ENCODE measurements around the gene MRPL51.

Gene MRPL51

DNA sequence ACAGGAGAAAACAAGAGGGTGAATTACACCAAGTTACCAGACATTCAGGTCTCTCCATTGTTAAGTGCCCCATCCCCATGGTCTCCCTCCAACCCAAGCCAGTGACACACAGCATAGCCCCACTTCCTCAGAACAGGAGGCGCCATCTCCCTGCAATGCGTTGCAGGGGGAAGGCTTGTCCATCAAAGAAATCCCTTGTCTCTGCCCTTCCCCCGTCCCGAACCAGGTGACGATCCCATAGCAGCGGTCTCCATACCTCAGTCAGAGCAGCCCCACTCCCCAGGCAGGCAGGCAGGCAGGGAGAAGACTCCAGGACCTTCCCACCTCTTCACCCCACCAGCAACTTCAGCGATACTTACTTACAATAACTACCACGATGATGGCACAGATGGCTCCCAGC, 28.5 kb downstream of the MRPL51 start:
- H3K9ac ChIP-seq (ENCODE audit: low read depth, low read length) = no peak overlapping the region
- no peaks in the 10 kb centered on the region for H3K9me3 ChIP-seq (ENCODE audit: insufficient read depth, low read depth, low read length)
- no peak overlapping the region for H3K27ac ChIP-seq (ENCODE audit: low read length)
- H3K4me3 ChIP-seq (ENCODE audit: low read length) = no peak overlapping the region
- H3K27me3 ChIP-seq (ENCODE audit: insufficient read depth, low read length) = peaks cover 6% of the 10 kb centered on the region; the same call in 1 of the 2 replicates
- H3K36me3 ChIP-seq (ENCODE audit: insufficient read depth, low read depth, low read length) = peaks cover 55% of the 10 kb centered on the region
- peaks cover under 1% of the 10 kb centered on the region; the same call in 1 of the 2 replicates for H3K4me1 ChIP-seq (ENCODE audit: insufficient read depth, low read length)

DNA sequence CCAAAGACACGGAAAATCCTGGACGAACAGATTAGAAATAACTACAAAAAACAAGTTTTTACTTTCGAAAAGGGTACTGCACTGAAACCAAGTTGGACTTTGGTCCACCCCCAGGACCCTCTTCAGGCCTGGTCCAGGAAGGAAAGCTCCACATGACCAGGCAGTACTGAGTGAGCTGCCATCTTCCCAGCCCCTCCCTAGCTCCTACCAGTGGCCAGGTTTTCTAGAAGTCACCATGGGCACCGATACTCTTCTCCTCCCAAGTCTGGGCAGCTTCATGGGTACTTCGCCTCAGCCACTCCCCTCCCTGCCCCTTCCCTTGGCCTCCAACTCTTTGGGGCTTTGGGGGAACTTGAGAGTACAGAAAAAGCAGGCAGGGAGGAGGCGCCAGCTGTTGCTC, 29.2 kb downstream of the MRPL51 start:
- Histone ChIP-seq H3K36me3 (ENCODE audit: insufficient read depth, low read depth, low read length) (peaks cover 61% of the 10 kb centered on the region), H3K4me3 (ENCODE audit: low read length) (no peak overlapping the region), H3K27me3 (ENCODE audit: insufficient read depth, low read length) (no peaks in the 10 kb centered on the region), H3K4me1 (ENCODE audit: insufficient read depth, low read length) (no peaks in the 10 kb centered on the region), H3K9me3 (ENCODE audit: insufficient read depth, low read depth, low read length) (no peaks in the 10 kb centered on the region), H3K27ac (ENCODE audit: low read length) (no peak overlapping the region), H3K9ac (ENCODE audit: low read depth, low read length) (no peak overlapping the region)

DNA sequence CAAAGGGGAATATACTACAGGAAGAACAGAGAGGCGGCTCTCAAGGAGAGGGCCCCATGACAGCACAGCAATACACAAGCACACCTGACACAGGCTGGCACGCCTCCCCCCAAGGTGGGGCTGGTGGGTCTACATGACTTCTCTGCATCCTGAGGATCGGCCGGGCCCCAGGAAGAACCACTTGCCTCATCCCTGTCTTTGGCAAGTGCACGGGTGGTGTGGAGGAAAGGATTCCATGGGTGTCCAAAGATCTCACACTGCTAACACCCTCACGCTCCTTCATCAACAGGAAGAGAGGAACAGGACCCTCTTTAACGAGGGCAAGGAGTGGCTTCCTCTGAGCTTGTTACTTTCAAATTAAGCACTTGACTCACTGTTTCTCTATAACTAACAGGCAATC, 29.8 kb downstream of the MRPL51 start:
- peaks cover 61% of the 10 kb centered on the region for H3K36me3 ChIP-seq (ENCODE audit: insufficient read depth, low read depth, low read length)
- H3K27me3 ChIP-seq (ENCODE audit: insufficient read depth, low read length) = no peaks in the 10 kb centered on the region
- no peak overlapping the region for H3K27ac ChIP-seq (ENCODE audit: low read length)
- no peak overlapping the region for H3K9ac ChIP-seq (ENCODE audit: low read depth, low read length)
- no peak overlapping the region for H3K4me3 ChIP-seq (ENCODE audit: low read length)
- H3K4me1 ChIP-seq (ENCODE audit: insufficient read depth, low read length) = no peaks in the 10 kb centered on the region
- H3K9me3 ChIP-seq (ENCODE audit: insufficient read depth, low read depth, low read length) = no peaks in the 10 kb centered on the region

DNA sequence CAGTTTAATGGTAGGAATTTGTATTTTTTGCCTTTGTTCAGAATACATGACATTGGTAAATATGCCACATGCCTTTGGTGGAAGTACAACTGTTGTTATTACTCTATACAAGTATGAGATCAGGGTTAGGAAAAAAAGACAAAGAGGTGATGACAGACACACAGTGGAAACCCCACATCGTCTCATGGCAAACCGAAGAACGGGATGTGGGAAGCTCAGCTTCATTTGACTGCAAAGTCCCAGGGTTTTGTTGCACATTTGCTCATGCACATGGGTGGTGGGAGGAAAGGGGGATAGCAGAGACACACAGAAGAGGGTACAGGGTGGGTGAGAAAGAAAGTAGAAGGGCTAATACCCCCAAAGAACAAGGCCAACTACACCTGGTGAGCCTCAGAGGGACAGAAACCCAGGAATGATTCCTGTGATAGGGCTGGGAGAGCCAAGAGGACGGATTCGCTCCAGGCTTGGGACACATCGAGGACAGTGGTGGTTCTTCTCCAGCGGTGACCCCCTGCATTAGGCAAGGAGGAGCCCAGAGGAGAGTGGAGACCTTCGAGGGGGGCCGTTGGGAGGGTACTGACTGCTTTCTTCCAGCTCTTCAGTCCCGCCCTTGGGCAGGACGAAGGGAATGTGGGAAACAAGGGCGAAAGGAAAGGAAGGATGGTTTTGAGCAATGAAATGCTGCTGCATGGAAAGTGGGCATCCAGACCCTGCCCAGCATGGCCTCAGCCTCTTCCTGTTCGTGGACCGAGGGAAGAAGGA, 30.6 kb downstream of the MRPL51 start:
- Histone ChIP-seq H3K4me1 (ENCODE audit: insufficient read depth, low read length) (no peaks in the 10 kb centered on the region), H3K9ac (ENCODE audit: low read depth, low read length) (no peak overlapping the region), H3K27me3 (ENCODE audit: insufficient read depth, low read length) (no peaks in the 10 kb centered on the region), H3K36me3 (ENCODE audit: insufficient read depth, low read depth, low read length) (peaks cover 59% of the 10 kb centered on the region), H3K27ac (ENCODE audit: low read length) (no peak overlapping the region), H3K9me3 (ENCODE audit: insufficient read depth, low read depth, low read length) (no peaks in the 10 kb centered on the region), H3K4me3 (ENCODE audit: low read length) (no peak overlapping the region)

DNA sequence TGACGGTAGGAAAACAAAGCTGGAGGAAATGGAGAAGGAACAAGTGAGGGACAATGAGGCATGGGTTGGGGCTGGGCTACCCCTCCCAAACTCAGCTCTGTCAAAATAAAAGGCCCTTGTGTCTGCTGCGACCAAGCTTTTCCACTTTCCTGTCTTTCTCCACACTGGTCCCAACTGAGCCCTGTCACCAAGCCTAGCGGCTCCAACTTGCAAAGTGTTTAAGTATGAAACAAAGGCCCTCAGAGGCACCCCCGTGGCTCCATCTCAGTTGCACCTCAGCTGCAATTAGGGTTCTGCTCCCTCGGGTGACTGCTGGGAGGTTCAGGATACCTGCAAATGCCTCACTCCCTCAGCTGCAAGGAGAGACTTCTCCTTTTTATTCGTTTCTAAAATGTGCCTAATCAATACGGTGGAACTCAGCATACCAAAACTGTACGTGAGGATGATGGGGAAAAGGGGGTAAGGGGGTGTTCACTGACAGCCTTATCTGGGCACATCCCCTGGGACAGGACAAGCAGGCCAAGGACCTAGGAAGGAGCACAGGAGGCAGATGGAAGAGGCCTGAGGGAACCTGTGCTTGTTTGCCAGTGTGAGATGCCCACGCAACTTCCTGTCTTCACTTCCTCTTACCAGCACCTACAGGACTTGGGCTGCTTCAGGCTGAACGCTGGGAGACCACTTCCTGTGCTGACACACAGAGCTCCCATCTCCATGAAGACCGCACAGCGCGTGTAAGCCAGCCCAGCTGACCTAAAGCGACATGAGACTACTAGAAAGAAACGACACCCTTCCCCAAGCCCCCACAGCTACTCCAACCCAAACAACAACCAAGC, 31.4 kb downstream of the MRPL51 start:
- Histone ChIP-seq H3K9ac (ENCODE audit: low read depth, low read length) (no peak overlapping the region), H3K36me3 (ENCODE audit: insufficient read depth, low read depth, low read length) (peaks cover 59% of the 10 kb centered on the region), H3K4me3 (ENCODE audit: low read length) (no peak overlapping the region), H3K27me3 (ENCODE audit: insufficient read depth, low read length) (no peaks in the 10 kb centered on the region), H3K9me3 (ENCODE audit: insufficient read depth, low read depth, low read length) (no peaks in the 10 kb centered on the region), H3K4me1 (ENCODE audit: insufficient read depth, low read length) (no peaks in the 10 kb centered on the region), H3K27ac (ENCODE audit: low read length) (no peak overlapping the region)

DNA sequence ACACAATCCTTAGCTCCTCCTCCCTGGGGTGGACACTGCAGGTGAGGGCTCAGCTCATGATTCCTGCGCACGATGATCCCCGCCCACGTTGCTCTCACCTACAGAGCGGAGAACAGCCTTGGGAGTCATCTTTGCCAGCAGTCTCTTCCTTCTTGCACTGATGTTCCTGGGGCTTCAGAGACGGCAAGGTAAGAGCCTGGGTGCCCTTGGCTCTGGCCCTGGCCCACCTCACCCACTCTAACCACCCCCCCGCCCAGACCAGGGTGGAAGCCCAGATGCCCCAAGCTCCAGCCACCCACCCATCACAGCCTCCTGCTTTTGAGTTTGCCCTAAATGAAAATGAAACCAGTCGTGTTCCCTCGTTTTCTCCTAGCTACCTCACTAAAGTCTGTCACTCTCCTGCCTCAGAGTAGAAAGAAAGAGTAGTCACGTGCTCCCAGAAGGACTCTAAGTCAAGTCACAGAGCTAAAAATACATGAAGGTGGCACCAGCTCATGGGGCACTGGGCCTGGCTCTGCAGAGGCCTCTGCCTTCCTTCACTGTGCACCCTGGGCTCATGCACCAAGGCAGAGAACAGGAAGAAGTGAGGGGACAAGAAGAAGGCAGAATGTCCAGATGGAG, 32.2 kb downstream of the MRPL51 start:
- Histone ChIP-seq H3K9me3 (ENCODE audit: insufficient read depth, low read depth, low read length) (no peaks in the 10 kb centered on the region), H3K27ac (ENCODE audit: low read length) (no peak overlapping the region), H3K27me3 (ENCODE audit: insufficient read depth, low read length) (no peaks in the 10 kb centered on the region), H3K36me3 (ENCODE audit: insufficient read depth, low read depth, low read length) (peaks cover 58% of the 10 kb centered on the region), H3K9ac (ENCODE audit: low read depth, low read length) (no peak overlapping the region), H3K4me1 (ENCODE audit: insufficient read depth, low read length) (no peaks in the 10 kb centered on the region), H3K4me3 (ENCODE audit: low read length) (no peak overlapping the region)

DNA sequence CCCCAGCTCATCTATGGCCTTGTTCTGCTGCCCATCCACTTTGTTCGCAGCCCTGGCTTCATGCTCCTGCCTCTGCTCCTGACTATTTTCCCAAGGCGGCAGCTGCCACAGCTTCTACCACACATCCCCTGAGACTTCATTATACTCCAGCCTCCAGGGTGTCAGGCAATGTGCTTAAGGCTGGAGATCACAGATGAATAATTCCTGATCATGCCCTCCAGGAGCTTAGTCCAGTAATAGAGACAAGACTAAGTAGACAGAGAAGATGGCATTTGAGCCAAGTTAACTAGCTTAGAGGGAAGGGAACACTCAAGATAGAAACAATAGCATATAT, 34.1 kb downstream of the MRPL51 start:
- Histone ChIP-seq H3K36me3 (ENCODE audit: insufficient read depth, low read depth, low read length) (peaks cover 45% of the 10 kb centered on the region), H3K4me3 (ENCODE audit: low read length) (no peak overlapping the region), H3K27me3 (ENCODE audit: insufficient read depth, low read length) (no peaks in the 10 kb centered on the region), H3K9ac (ENCODE audit: low read depth, low read length) (no peak overlapping the region), H3K4me1 (ENCODE audit: insufficient read depth, low read length) (no peaks in the 10 kb centered on the region), H3K27ac (ENCODE audit: low read length) (no peak overlapping the region), H3K9me3 (ENCODE audit: insufficient read depth, low read depth, low read length) (no peaks in the 10 kb centered on the region)

DNA sequence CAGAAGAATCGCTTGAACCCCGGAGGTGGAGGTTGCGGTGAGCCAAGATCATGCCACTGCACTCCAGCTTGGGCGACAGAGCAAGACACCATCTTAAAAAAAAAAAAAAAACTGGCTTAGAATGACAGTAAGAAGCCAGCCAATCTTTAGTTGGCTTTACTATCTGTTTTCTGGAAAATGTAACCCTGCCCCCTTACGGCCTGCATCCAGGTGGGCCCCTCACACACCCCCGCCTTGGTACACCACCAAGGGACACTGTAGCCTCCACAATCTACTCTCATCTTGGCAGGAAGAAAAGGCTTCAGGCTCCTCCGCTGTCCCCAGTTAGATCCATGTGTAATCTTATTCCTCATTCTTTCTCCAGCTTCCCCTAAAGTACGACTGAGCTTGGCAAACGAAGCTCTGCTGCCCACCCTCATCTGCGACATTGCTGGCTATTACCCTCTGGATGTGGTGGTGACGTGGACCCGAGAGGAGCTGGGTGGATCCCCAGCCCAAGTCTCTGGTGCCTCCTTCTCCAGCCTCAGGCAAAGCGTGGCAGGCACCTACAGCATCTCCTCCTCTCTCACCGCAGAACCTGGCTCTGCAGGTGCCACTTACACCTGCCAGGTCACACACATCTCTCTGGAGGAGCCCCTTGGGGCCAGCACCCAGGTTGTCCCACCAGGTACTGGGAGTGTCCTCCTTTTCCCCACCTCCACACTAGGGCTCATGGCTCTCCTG, 34.6 kb downstream of the MRPL51 start:
- Histone ChIP-seq H3K27me3 (ENCODE audit: insufficient read depth, low read length) (no peaks in the 10 kb centered on the region), H3K36me3 (ENCODE audit: insufficient read depth, low read depth, low read length) (peaks cover 39% of the 10 kb centered on the region), H3K9me3 (ENCODE audit: insufficient read depth, low read depth, low read length) (no peaks in the 10 kb centered on the region), H3K4me3 (ENCODE audit: low read length) (no peak overlapping the region), H3K9ac (ENCODE audit: low read depth, low read length) (no peak overlapping the region), H3K4me1 (ENCODE audit: insufficient read depth, low read length) (no peaks in the 10 kb centered on the region; the same call in 1 of the 2 replicates), H3K27ac (ENCODE audit: low read length) (no peak overlapping the region)

DNA sequence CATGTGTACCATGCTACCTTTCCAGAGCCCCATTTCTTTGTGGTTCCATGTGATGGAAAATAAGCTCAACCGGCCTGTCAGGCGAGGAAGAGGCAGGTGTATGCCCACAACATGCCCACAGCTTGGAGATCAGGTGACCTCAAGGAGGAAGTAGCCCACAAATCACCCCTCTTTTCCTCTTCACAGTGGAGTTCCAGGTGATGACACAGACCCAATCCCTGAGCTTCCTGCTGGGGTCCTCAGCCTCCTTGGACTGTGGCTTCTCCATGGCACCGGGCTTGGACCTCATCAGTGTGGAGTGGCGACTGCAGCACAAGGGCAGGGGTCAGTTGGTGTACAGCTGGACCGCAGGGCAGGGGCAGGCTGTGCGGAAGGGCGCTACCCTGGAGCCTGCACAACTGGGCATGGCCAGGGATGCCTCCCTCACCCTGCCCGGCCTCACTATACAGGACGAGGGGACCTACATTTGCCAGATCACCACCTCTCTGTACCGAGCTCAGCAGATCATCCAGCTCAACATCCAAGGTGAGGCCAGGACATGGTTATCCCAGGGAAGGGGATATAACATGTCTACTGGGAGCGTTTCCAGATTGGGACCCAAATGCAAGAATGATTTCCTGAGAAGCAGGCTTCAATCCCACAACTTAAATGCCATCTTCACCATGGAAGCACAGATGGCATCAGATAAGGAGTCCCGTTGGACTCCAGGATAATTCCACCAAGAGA, 35.7 kb downstream of the MRPL51 start:
- Histone ChIP-seq H3K27me3 (ENCODE audit: insufficient read depth, low read length) (no peaks in the 10 kb centered on the region), H3K4me3 (ENCODE audit: low read length) (no peak overlapping the region), H3K36me3 (ENCODE audit: insufficient read depth, low read depth, low read length) (peaks cover 29% of the 10 kb centered on the region), H3K4me1 (ENCODE audit: insufficient read depth, low read length) (peaks cover 7% of the 10 kb centered on the region; the same call in 1 of the 2 replicates), H3K27ac (ENCODE audit: low read length) (no peak overlapping the region), H3K9me3 (ENCODE audit: insufficient read depth, low read depth, low read length) (no peaks in the 10 kb centered on the region), H3K9ac (ENCODE audit: low read depth, low read length) (no peak overlapping the region)

DNA sequence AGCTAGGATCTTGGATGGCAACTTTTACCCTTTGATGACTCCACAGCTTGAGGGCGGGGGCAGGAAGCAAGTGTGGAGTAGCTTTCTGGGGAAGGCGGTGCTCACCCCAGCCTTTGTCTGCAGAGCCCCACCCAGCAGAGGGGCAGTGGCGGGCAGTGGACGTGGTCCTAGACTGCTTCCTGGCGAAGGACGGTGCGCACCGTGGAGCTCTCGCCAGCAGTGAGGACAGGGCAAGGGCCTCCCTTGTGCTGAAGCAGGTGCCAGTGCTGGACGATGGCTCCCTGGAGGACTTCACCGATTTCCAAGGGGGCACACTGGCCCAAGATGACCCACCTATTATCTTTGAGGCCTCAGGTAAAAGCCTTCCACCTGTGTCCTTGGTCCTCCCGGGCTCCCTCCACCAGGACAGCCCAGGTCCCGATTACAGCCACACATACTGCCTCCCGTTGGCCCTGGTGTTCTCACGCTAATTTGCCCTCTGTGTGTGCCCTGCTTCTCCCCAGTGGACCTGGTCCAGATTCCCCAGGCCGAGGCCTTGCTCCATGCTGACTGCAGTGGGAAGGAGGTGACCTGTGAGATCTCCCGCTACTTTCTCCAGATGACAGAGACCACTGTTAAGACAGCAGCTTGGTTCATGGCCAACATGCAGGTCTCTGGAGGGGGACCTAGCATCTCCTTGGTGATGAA, 40.0 kb downstream of the MRPL51 start:
- H3K9me3 ChIP-seq (ENCODE audit: insufficient read depth, low read depth, low read length) = no peaks in the 10 kb centered on the region
- H3K27me3 ChIP-seq (ENCODE audit: insufficient read depth, low read length) = no peaks in the 10 kb centered on the region
- H3K4me1 ChIP-seq (ENCODE audit: insufficient read depth, low read length) = peaks cover 30% of the 10 kb centered on the region
- peak overlapping the region; percentile 19; the same call in 1 of the 2 replicates for H3K4me3 ChIP-seq (ENCODE audit: low read length)
- H3K36me3 ChIP-seq (ENCODE audit: insufficient read depth, low read depth, low read length) = no peaks in the 10 kb centered on the region
- peak overlapping the region; percentile 93 for H3K27ac ChIP-seq (ENCODE audit: low read length)
- peak overlapping the region; percentile 79; the same call in 1 of the 2 replicates for H3K9ac ChIP-seq (ENCODE audit: low read depth, low read length)
